HEK293T (cell line): ENCODE data around the gene CHKA.

Source experiments
- CTCF ChIA-PET: fragments of 350-600 bp; formaldehyde crosslinking; extraction: SDS; loops from one replicate; lab custom pipeline; 2021; ENCODE audit warnings: antibody characterized with exemption, inconsistent platforms; lab: Yijun Ruan, JAX
- POLR2A ChIA-PET: fragments of 350-600 bp; formaldehyde crosslinking; extraction: SDS; loops from one replicate; lab custom pipeline; 2020; ENCODE audit warnings: antibody characterized with exemption, inconsistent platforms; lab: Yijun Ruan, JAX
- DNase-seq: peaks from one replicate; pipeline ENCODE4 v3.0.0; 2012; ENCODE audit warnings: mixed read lengths; ENCODE audit errors: extremely low spot score
- ARNT ChIP-seq: fragments of 450-650 bp; IDR thresholded peaks from 2 replicates; pipeline ENCODE4 v1.6.1; 2017; ENCODE audit warnings: mild to moderate bottlenecking
- BHLHE40 ChIP-seq: fragments of 450-650 bp; IDR thresholded peaks from 2 replicates; pipeline ENCODE4 v1.6.1; 2016; ENCODE audit warnings: mild to moderate bottlenecking, moderate library complexity, borderline replicate concordance
- CTBP1 ChIP-seq: fragments of 450-650 bp; IDR thresholded peaks from 2 replicates; pipeline ENCODE4 v1.6.1; 2016; ENCODE audit warnings: borderline replicate concordance
- ELF4 ChIP-seq: fragments of 450-650 bp; IDR thresholded peaks from 2 replicates; pipeline ENCODE4 v1.6.1; 2017; ENCODE audit warnings: antibody characterized with exemption
- FOXA1 ChIP-seq: fragments of 450-650 bp; IDR thresholded peaks from 2 replicates; pipeline ENCODE4 v1.6.1; 2016; ENCODE audit warnings: mild to moderate bottlenecking
- FOXK2 ChIP-seq: fragments of 450-650 bp; IDR thresholded peaks from 2 replicates; pipeline ENCODE4 v1.6.1; 2016; ENCODE audit warnings: mild to moderate bottlenecking
- FOXM1 ChIP-seq: fragments of 450-650 bp; IDR thresholded peaks from 2 replicates; pipeline ENCODE4 v1.6.1; 2017; ENCODE audit warnings: mild to moderate bottlenecking, borderline replicate concordance
- HDGF ChIP-seq: fragments of 450-650 bp; IDR thresholded peaks from 2 replicates; pipeline ENCODE4 v1.6.1; 2017; ENCODE audit warnings: antibody characterized with exemption, borderline replicate concordance
- L3MBTL2 ChIP-seq: fragments of 450-650 bp; conservative IDR thresholded peaks from 2 replicates; pipeline ENCODE4 v1.6.1; 2016; ENCODE audit warnings: mild to moderate bottlenecking
- LEF1 ChIP-seq: fragments of 450-650 bp; IDR thresholded peaks from 2 replicates; pipeline ENCODE4 v1.6.1; 2017; ENCODE audit warnings: mild to moderate bottlenecking, borderline replicate concordance
- NFRKB ChIP-seq: fragments of 450-650 bp; IDR thresholded peaks from 2 replicates; pipeline ENCODE4 v1.6.1; 2016; ENCODE audit warnings: mild to moderate bottlenecking, moderate library complexity
- SP1 ChIP-seq: fragments of 450-650 bp; IDR thresholded peaks from 2 replicates; pipeline ENCODE4 v1.6.1; 2017
- SUZ12 ChIP-seq: fragments of 450-650 bp; IDR thresholded peaks from 2 replicates; pipeline ENCODE4 v1.6.1; 2016; ENCODE audit warnings: mild to moderate bottlenecking
- TARDBP ChIP-seq: fragments of 450-650 bp; IDR thresholded peaks from 2 replicates; pipeline ENCODE4 v1.6.1; 2016
- ZNF384 ChIP-seq: fragments of 450-650 bp; IDR thresholded peaks from 2 replicates; pipeline ENCODE4 v1.6.1; 2016
- TF ChIP-seq, protein P1 (sequence below): fragments of 450-650 bp; IDR thresholded peaks from 2 replicates; pipeline ENCODE4 v1.6.1; 2016

CHKA gene

DNA sequence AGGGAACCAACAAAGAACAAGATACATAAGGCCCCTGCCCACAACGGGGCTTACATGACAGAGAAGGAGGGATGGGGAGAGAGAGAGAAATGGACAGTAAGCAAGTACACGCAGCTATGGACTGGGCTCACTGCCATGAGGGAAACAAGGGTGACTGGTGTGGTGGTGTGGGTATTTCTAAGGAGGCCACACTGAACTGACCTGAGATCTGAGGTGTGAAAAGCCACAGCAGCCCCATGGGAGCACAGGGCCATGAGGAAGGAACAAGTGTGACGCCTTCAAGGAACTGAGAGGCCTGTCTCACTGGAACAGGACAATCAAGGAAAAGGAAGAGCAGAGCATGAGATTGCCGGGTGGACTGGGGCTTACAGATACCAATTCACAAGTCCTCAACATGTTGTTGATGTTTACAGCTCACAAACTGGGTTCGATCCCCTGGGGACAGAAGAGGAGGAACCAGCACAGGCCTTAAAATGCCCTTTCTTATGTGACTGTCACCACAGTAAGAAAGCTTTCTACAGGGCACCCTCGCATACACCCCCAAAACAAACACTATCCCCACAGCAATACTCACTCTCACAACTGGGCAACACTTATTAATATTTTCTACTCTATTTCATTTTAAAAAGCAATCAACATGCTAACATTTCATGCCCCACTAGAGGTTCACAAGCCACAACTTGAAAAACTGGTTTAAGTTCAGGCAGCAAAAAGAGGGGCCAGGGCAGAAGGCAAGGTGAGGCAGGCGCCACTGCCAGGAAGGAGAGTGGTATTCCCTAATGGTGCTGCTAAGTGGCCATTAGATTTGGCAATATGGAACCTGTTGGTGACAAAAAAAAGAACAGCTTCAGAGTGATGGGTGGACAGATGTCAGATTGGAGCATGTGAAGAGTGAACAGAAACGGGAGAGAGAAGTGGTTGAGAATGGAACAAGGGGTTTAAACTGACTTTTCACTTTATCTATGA is 43.3 kb downstream of the CHKA start:
- CTCF ChIA-PET, result no interaction called here
- TF ChIP-seq FOXK2 (no peak), FOXM1 (no peak), LEF1 (no peak), SP1 (no peak), ELF4 (no peak), BHLHE40 (no peak), CTBP1 (no peak), L3MBTL2 (no peak), ZNF384 (no peak), ARNT (no peak)
- POLR2A ChIA-PET, result no interaction called here
- DNase-seq, result no peak

DNA sequence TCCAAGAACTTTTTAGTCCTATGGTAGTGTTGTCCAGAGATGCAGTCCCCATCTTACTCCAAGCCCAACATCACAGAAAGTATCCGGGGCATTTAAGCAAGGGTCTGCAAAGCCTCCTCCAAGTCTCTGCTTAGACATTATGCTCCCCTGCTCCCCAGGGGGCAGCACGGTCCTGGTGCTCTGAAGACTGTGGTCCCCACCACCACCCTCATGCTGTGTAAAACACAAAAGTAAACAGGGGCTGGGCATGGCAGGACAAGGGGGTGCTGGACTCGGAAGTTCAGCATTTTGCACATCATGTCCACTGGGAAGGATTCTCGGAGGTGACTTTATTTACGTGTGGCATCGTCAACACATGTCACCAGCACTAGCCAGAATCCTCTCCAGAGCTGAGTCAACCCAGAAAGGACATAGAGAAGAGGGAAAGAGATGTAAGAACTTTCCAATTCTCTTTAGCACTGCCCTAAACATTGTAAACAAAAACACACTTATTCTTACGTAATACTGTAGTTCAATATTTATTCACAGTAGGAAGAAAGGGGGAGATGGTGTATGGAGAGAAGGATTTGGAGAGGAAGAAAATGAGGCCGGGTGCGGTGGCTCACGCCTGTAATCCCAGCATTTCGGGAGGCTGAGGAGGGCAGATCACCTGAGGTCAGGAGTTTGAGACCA is 44.7 kb downstream of the CHKA start:
- POLR2A ChIA-PET, result no interaction called here

DNA sequence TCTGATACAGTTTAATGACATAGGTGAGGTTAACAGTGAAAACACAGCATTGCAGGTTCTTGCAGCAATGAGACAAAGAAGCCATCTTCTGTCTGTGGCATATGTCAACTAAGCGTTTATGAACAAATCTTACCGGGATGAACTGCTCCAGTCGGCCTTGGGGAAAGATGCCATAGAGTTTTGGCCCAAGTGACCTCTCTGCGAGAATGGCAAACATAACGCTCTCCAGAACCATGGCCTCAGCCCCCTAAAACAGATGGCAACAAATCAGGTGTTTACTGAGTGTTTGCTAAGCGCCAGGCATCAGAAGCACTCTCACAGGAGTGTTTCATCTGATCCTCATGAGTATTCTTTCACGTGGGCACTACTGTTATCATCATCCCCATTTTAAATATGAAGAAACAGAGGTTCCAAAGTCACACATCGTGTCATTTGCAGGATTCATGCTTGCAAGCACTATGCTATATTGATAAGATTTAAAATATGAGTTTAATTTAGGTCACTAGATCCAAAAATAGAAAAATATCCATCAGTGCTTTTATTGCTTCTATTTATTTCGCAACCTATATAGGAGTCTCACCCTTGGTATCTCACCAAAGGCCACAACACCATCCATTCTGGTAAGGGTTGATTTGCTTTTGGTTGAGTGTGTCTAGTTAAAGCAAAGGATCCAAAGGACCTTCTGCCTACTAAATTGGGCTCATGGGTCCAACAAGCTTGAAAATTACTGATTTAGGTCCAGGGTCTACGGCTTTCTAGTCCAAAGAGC is 46.4 kb downstream of the CHKA start:
- ChIA-PET POLR2A (no interaction called here), CTCF (no interaction called here)
- DNase-seq, result no peak
- TF ChIP-seq TARDBP (no peak), NFRKB (no peak), ARNT (no peak), ZNF384 (no peak), CTBP1 (no peak), LEF1 (no peak), FOXM1 (no peak), FOXK2 (no peak), ELF4 (no peak), SUZ12 (no peak), BHLHE40 (no peak), HDGF (no peak), SP1 (no peak), L3MBTL2 (no peak), FOXA1 (no peak)
- TF ChIP-seq, protein P1, sequence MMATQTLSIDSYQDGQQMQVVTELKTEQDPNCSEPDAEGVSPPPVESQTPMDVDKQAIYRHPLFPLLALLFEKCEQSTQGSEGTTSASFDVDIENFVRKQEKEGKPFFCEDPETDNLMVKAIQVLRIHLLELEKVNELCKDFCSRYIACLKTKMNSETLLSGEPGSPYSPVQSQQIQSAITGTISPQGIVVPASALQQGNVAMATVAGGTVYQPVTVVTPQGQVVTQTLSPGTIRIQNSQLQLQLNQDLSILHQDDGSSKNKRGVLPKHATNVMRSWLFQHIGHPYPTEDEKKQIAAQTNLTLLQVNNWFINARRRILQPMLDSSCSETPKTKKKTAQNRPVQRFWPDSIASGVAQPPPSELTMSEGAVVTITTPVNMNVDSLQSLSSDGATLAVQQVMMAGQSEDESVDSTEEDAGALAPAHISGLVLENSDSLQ, result no peak

More for the DNA sequence above, 44.7 kb downstream of the CHKA start:
- no peak for DNase-seq
- TF ChIP-seq FOXM1, result no peak
- CTCF ChIA-PET, result no interaction called here

DNA sequence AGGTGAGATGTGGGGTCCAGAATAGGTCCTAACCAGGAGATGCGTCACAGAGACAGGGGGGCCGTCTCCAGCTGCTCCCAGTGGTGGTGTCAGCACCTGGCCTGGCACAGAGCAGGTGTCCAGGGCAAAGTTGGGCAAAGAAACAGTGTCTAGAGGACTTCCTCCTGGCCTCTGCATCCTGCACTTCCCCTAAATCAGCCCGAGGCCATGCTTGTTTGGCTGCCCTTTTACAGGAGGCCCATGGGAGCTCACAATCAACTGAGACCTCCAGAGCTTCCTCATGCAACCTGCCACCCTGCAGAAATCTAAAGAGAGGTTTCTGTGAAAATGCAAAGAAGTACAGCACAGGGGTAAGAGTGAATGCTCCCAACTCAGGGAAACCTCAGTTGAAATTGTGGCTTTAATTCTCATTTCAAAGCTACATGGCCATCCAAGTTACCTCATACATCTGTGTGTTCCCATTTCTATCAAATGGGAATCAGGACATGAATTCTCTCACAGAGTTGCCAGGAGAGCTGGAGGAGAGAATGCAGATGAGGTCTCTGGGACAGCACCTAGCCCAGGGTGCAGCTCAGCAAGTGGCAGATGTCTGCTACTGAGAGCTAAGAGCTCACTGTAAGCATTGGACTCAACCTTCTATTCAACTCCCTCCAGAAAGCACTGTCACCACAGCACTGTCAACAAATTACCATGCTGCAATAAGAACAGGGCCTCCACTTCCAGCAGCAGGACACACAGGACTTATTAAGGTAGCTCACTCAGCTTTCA is 49.7 kb downstream of the CHKA start:
- POLR2A ChIA-PET, result interaction anchor here (0.8 kb wide), 1 partner anchor 11 kb away, joined by 3 read pairs; no protein-coding TSS in a partner anchor
- CTCF ChIA-PET, result no interaction called here

DNA sequence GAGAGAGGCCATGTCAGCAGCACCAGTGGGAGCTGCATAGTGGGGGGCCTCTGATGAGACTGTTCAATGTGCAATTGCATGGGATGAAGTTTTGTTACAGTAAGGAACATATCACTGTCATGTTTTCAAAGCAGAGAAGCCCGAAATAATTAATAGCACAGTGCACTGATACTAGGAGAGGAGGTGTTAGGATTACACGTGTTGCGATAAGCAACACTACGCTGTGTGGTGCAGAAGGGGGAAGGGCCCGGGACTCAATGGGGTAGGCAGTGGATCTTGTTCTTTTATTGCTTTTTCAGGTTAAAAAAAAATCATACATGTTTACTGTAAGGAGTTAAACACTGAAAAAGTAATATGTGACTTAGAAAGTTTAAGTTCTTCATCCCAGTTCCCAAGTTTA is 53.2 kb downstream of the CHKA start:
- no peak for DNase-seq
- TF ChIP-seq SP1 (no peak), L3MBTL2 (no peak), LEF1 (no peak), TARDBP (no peak), ARNT (no peak), FOXK2 (no peak)
- POLR2A ChIA-PET, result no interaction called here
- CTCF ChIA-PET, result no interaction called here

More for the DNA sequence above, 49.7 kb downstream of the CHKA start:
- no peak for TF ChIP-seq FOXA1
- TF ChIP-seq BHLHE40, result no peak
- TF ChIP-seq SP1, result no peak
- no peak for TF ChIP-seq FOXM1
- TF ChIP-seq LEF1, result no peak
- TF ChIP-seq TARDBP, result no peak
- no peak for TF ChIP-seq NFRKB
- no peak for TF ChIP-seq L3MBTL2
- no peak for TF ChIP-seq ARNT
- no peak for TF ChIP-seq CTBP1
- no peak for DNase-seq

DNA sequence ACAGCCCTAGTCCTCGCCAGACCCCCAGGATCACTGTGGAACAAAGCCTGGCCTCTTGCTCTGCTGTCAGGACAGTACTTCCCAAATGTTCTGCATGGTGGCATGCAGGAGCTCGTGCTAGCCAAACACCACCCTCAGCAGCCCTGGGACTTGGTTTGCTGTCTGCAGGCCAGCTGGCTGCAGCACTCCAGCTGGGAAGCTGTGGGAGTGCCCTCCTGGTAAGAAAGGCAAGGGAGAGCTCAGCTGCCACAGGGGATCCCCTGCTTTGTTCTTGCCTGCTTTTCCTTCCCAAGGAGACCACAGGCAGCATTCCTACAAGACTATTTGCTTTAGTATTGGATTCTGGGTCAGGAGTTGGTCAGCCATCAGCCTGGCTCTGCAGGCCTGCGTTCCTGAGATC is 54.4 kb downstream of the CHKA start:
- CTCF ChIA-PET, result no interaction called here

More for the DNA sequence above, 54.4 kb downstream of the CHKA start:
- DNase-seq, result no peak
- POLR2A ChIA-PET, result no interaction called here
- TF ChIP-seq FOXM1 (no peak), FOXK2 (no peak), BHLHE40 (no peak), SUZ12 (no peak), LEF1 (no peak), ZNF384 (no peak), FOXA1 (no peak), L3MBTL2 (no peak), TARDBP (no peak), ELF4 (no peak), ARNT (no peak)
- TF ChIP-seq, protein P1, result no peak
